ENCODE data around the gene TMIE. TPM values are rescaled to one million over a fixed set of nuclear protein-coding genes. Genes with fewer than 3 reads are reported as not detected.

The TMIE gene
- total and polyA plus RNA-seq, 2 of the 4 experiments (the other 2 are of a cell fraction), result 0.12 TPM; not detected in 1

- POLR2A ChIA-PET (ENCODE audit: unreplicated experiment), result no interaction called here
- Histone ChIP-seq H4K91ac (ENCODE audit: insufficient read depth, low read depth, low read length) (no peak overlapping the region), H3K23ac (ENCODE audit: low read depth, low read length) (no peak overlapping the region), H3K56ac (ENCODE audit: extremely low read depth, insufficient read depth, low read length) (no peak overlapping the region), H2BK5ac (ENCODE audit: low read depth, low read length, poor library complexity, severe bottlenecking) (no peak overlapping the region), H3K27ac (ENCODE audit: insufficient read depth, low read length) (no peak overlapping the region), H3K4me1 (ENCODE audit: control insufficient read depth, insufficient read depth, low read length) (peaks cover 20% of the 10 kb centered on the region), H2BK120ac (ENCODE audit: low read depth, low read length) (no peak overlapping the region), H3K9ac (ENCODE audit: low read depth, low read length) (no peak overlapping the region; the same call in 1 of the 2 replicates), H3K4me3 (ENCODE audit: insufficient read depth, low read depth, low read length) (peak overlapping the region; percentile 33), H3K27me3 (ENCODE audit: control insufficient read depth, insufficient read depth, low read length) (peaks cover 9% of the 10 kb centered on the region), H3K4me2 (ENCODE audit: low read depth, low read length) (peak overlapping the region; percentile 68), H3K79me1 (ENCODE audit: low read depth in 1 of 2, low read length in 2 of 2) (no peaks in the 10 kb centered on the region; a peak in 1 of 4 replicates), H3K9me1 (ENCODE audit: insufficient read depth, low read length) (peaks cover 14% of the 10 kb centered on the region; the same call in 1 of the 2 replicates), H4K20me1 (ENCODE audit: insufficient read depth, low read length) (peaks cover 5% of the 10 kb centered on the region; the same call in 1 of the 2 replicates), H3K9me3 (ENCODE audit: control insufficient read depth, insufficient read depth, low read length) (no peaks in the 10 kb centered on the region), H3K4ac (ENCODE audit: low read depth, low read length) (no peak overlapping the region), H2AFZ (replicated peaks; ENCODE audit: low read length, poor library complexity) (peak overlapping the region; percentile 80), H4K5ac (ENCODE audit: low read depth, low read length) (peak overlapping the region; percentile 4; the same call in 1 of the 2 replicates), H3K18ac (ENCODE audit: low read depth, low read length) (no peak overlapping the region), H2BK20ac (ENCODE audit: low read depth, low read length) (no peak overlapping the region), H2BK15ac (ENCODE audit: low read depth, low read length) (no peak overlapping the region), H2AK5ac (ENCODE audit: low read depth, low read length) (no peak overlapping the region; the same call in 1 of the 2 replicates), H3K36me3 (ENCODE audit: control insufficient read depth, insufficient read depth, low read length) (no peaks in the 10 kb centered on the region), H3K14ac (replicated peaks; ENCODE audit: low read depth, low read length) (no peak overlapping the region), H4K8ac (ENCODE audit: low read depth in 2 of 2, low read length in 2 of 2) (no peak overlapping the region; a peak in 2 of 4 replicates), H2AK9ac (replicated peaks; ENCODE audit: low read depth, low read length, poor library complexity) (peak overlapping the region; percentile 93)
- TF ChIP-seq MAFK (IDR thresholded peaks at IDR 0.05; ENCODE audit: low read depth, low read length) (no peak), RAD21 (IDR thresholded peaks at IDR 0.05; ENCODE audit: low read length) (no peak), RCOR1 (IDR thresholded peaks at IDR 0.05; ENCODE audit: insufficient replicate concordance, low read length) (no peak), CHD1 (IDR thresholded peaks at IDR 0.05; ENCODE audit: low read depth, low read length) (no peak), SMC3 (IDR thresholded peaks at IDR 0.05; ENCODE audit: low read depth, low read length) (no peak), CEBPB (IDR thresholded peaks at IDR 0.05; ENCODE audit: low read depth, low read length) (no peak), MXI1 (IDR thresholded peaks at IDR 0.05; ENCODE audit: borderline replicate concordance, low read depth, low read length) (no peak), FOS (IDR thresholded peaks at IDR 0.05; ENCODE audit: low read depth, low read length) (no peak), MAZ (IDR thresholded peaks at IDR 0.05; ENCODE audit: borderline replicate concordance, low read depth, low read length) (no peak), RFX5 (IDR thresholded peaks at IDR 0.05; ENCODE audit: low read depth, low read length) (no peak), BHLHE40 (IDR thresholded peaks at IDR 0.05; ENCODE audit: low read depth, low read length) (no peak), POLR2A (IDR thresholded peaks at IDR 0.05; ENCODE audit: low read depth, low read length) (no peak), NFE2L2 (IDR thresholded peaks at IDR 0.05; ENCODE audit: low read depth, low read length) (no peak), CTCF (conservative IDR thresholded peaks at IDR 0.05; ENCODE audit: low read depth, low read length) (no peak)
- TF ChIP-seq, protein P1, sequence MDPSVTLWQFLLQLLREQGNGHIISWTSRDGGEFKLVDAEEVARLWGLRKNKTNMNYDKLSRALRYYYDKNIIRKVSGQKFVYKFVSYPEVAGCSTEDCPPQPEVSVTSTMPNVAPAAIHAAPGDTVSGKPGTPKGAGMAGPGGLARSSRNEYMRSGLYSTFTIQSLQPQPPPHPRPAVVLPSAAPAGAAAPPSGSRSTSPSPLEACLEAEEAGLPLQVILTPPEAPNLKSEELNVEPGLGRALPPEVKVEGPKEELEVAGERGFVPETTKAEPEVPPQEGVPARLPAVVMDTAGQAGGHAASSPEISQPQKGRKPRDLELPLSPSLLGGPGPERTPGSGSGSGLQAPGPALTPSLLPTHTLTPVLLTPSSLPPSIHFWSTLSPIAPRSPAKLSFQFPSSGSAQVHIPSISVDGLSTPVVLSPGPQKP (IDR thresholded peaks at IDR 0.05; ENCODE audit: borderline replicate concordance, low read depth, low read length), result no peak
- TF ChIP-seq, protein P2, sequence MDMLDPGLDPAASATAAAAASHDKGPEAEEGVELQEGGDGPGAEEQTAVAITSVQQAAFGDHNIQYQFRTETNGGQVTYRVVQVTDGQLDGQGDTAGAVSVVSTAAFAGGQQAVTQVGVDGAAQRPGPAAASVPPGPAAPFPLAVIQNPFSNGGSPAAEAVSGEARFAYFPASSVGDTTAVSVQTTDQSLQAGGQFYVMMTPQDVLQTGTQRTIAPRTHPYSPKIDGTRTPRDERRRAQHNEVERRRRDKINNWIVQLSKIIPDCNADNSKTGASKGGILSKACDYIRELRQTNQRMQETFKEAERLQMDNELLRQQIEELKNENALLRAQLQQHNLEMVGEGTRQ (IDR thresholded peaks at IDR 0.05; ENCODE audit: low read depth, low read length), result no peak
- BruUV-seq (replicated peaks), result no TSS peak
- ATAC-seq (ENCODE audit: low read depth), result no peak; the same call in 1 of the 2 replicates
- dilution Hi-C loops (cut with HindIII; ENCODE audit: low sequenced_read_pairs, unreplicated experiment), result no loop called here
- intact Hi-C loops (cut with micrococcal nuclease), result loop anchor here (2.0 kb wide), 1 partner anchor 205 kb away; no protein-coding TSS in a partner anchor
- in situ Hi-C loops (cut with MboI; ENCODE audit: low sequenced_read_pairs), result no loop called here
- no peak for DNase-seq
- no CpG with 5 or more reads among the region's 30 CpGs for WGBS, 2 experiments (ENCODE audit: extremely low coverage in 2 of 2, insufficient read length in 1 of 2)
- CTCF ChIA-PET, result no interaction called here
Measured at GRCh38 chr3:46693892-46694226, 7.3 kb upstream of the TMIE start.

Data from IMR-90 (cell line).